ENCODE results near the gene TGFBR2.

Gene TGFBR2

DNA sequence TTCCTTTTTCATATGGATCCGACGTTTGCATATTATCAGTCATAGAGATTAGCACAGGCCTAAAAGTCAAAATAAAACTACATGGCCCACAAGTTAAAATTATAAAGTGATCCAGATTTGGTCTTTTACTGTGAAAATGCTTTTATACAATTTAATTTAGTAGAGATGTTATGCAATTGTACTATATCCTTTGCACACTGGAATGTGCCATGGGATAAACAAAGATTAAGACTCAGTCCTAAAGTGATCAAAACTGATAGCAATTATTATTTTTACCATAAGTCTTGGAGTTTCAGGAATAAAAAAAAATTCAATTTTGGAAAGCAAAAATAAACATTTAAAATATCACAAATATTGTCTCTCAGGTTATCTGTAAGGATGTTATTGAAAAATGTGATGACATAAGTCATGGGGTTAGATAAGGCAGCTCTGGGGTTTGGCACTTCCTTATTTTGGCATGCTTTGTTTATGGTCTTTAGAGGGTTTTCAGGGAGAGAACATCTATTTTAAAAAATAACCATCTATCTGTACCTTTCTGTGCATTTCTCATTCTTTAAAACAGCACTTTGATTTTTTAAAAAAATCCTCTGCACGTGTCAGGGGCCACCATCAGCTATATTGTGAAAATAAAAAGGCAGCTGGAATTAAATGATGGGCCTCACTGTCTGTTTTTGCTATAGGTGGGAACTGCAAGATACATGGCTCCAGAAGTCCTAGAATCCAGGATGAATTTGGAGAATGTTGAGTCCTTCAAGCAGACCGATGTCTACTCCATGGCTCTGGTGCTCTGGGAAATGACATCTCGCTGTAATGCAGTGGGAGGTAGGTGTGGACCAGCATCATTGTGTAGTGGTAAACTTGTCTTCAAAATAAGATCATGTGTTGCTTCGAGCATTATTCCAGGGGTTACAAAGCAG lies 67.3 kb downstream of the TGFBR2 start:
- no peak for DNase-seq (ENCODE audit: low read depth in 2 of 2)

DNA sequence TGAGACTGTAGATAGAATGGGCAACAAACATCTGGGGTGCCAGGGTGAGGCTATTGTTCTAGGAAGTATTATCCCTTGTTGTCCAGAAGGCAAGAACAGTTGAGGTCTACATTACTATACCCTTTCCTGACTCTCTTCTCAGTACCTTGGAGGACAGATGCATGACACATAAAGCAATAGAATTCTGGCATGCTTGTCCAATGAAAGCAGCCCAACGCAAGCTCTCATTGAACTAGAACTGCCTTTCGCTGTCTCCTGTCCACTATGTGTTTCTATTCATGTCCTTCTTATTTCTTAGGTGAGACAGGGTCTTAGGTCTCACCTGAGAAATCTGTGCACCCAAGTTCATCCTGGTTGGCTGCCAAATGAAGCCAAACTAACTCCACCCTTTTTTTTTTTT lies 68.6 kb downstream of the TGFBR2 start:
- no peak for DNase-seq (ENCODE audit: low read depth in 2 of 2)

DNA sequence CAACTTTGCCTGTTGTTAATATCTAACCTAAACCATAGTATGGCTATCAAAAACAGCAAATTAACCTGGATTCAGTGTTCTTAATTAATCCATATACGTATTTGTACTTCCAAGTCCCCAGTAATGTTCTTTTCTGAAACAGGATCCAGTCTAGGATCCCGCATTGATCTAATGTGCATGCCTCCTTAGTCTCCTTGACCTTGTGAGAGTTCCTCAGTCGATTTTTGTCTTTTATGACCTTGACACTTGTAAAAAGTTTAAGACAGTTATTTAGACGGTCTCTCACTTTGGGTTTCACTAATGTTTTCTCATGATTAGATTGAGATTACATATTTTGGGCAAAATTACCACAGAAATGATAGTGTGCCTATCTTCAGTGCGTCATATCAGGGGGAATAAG lies 69.4 kb downstream of the TGFBR2 start:
- no peak for DNase-seq (ENCODE audit: low read depth in 2 of 2)

DNA sequence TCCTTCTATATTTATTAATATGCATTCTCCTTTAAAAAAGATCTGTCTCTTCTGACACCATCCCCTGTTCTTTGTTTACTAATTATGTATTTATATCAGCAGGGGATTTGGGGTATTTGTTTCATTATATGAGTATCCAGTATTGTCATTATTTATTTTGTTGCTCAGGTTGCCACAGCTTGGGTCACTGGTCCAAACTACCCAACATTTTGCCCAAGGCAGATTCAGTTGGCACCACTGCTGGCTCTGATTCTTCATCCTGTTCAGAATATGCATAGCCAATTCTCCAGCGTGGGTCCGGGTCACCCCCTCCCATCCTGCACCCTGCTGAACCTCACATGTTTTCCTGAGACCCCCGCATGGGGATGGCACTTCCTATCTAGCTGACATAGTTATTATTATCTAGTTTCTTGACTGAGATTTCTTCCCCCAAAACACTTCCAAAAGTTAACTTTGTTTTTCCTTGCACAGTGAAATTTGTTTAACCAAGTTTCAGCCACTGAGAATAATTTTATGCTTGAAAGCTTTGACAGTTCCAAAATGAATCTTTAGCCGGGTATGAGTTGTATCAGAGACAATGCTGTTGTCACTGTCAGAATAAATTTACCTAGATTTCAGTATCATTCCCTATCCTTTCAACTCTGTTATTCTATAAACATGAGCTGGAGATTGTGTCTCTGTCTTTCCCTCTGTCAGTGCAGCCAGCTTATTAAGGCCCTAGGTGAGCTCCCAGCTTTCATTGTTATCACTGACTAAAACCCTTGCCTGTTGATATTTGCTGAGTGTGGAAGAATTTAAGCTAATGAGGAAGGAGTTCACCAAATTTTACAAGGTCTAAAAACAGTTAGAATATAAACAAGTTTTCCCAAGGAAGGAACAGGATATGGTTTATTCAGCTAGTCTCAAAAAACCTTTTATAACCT lies 70.3 kb downstream of the TGFBR2 start:
- DNase-seq (ENCODE audit: low read depth in 2 of 2): no peak

GRCh38 chr3:30677347-30677685 lies 70.9 kb downstream of the TGFBR2 start:
- DNase-seq (ENCODE audit: low read depth in 2 of 2): no peak

DNA sequence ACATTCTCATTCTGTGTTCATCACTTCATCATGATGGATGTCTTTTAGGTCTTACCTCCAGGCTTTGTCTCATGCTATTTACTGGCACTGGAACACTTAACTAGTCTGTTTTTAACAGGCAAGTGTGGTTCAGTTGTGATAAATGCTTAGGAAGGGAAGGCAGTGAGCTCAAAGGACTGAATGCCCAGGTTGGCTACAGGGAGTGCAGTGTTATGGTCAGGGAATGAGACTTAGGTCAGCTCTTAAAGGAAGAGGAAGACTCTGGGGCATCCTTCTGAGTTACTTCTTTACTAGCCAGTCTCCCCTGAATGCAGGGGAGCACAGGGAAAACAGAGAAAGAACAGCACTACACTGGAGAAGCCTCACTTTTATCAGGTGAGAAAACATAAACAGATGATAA lies 72.6 kb downstream of the TGFBR2 start:
- DNase-seq (ENCODE audit: low read depth in 2 of 2): no peak

DNA sequence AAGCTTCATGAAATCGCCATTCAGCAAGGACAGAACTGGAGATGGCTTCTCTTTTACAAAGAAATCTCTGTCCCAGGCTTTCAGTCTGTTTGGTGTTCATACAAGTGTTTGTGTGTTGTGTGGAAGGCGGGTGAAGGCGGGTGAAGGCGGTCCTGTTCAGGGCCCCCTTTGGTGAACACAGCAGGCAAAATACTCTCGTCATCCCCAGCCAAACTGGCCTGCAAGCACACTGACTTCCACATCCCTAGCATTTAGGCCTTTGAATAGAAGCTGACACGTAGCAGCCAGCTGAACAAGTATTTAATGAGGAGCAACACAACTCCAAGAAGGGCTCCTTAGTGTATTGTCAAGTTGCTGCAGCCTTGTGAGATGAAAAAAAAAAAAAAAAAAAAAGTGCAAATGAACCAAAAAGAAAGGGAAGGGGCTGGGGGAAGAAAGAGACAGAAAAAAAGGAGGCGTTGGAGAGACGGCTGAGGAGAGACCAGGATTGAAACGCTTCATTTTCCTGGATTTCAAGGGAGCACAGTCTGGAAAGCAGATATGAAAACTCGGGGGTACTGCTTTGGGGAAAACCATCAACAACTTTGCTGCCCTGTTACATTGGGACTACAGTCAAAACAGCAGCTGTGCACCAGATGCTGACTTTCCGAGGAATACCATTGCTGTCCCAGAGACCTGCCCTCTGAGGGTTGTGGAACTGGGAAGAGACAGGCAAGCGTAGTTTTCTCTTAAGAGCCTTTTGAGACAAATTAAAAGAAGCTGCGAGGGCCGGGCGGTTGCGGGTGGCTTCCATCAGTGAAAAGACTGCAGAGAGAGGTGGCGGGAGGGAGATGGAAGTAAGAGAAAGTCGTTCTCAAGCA lies 74.6 kb downstream of the TGFBR2 start:
- no peak for DNase-seq (ENCODE audit: low read depth in 2 of 2)

GRCh38 chr3:30681649-30682211 lies 75.3 kb downstream of the TGFBR2 start:
- no peak for DNase-seq (ENCODE audit: low read depth in 2 of 2)

GRCh38 chr3:30682434-30683155 lies 76.2 kb downstream of the TGFBR2 start:
- no peak for DNase-seq (ENCODE audit: low read depth in 2 of 2)

DNA sequence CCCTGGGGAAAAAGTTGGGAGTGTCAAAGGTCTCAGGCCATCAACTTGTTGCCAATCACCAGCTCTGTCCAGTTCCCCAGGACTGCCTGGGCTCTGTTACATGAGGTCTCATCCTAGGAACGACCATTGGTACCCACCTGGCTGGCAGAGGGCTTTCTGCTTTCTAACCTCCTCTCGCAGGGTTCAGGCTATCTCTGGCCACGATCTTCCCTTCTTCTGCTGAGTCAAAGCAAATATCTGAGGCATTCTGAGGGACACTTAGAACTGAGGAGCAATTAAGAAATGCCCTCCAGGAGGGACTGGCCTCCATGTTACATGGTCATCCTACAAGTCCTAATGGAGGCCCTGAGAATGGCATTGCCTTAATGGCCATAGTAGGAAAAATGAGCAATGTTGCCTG lies 77.4 kb downstream of the TGFBR2 start:
- no peak for DNase-seq (ENCODE audit: low read depth in 2 of 2)

GRCh38 chr3:30684356-30684755 lies 78.0 kb downstream of the TGFBR2 start:
- no peak for DNase-seq (ENCODE audit: low read depth in 2 of 2)

DNA sequence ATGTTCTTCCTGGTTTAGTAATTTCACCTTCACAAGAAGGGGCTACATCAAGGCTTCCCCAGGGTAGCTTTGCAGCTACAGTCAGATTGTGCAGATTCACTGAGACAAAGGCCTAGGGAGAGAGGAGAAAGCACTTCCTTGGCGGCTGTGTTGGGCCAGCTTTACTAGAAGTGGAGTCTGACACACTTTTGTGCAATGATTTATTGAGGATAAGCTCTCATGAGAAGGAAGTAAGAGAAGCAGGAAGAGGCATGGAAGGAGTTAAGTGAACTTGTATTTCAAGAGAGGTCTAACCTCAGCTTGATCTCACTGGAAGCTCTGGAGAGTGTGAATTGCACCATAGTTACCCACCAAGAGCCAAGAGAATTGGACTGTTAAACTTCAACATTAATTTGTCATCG lies 78.9 kb downstream of the TGFBR2 start:
- DNase-seq (ENCODE audit: low read depth in 2 of 2): no peak

GRCh38 chr3:30686176-30686575 lies 79.8 kb downstream of the TGFBR2 start:
- DNase-seq (ENCODE audit: low read depth in 2 of 2): no peak

DNA sequence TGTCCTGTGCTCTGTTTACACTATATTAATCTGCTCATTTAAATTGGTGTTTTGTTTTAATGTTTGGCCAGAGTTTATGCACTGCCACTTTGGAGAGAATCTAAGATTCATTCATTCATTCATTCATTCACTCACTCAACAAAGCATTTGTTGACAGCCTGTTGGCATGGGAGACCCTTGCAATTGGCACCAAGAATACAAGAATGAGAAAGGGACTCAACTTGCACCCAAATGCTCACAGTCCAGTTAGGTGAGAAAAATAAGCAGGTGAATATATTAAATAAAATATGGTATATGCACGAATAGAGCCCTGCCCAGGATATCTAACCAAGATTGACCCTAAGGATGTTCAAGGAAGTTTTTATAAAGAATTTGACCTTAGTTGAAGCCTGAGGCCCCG lies 80.4 kb downstream of the TGFBR2 start:
- no peak for DNase-seq (ENCODE audit: low read depth in 2 of 2)

GRCh38 chr3:30687930-30688570 lies 81.6 kb downstream of the TGFBR2 start:
- DNase-seq (ENCODE audit: low read depth in 2 of 2): no peak

DNA sequence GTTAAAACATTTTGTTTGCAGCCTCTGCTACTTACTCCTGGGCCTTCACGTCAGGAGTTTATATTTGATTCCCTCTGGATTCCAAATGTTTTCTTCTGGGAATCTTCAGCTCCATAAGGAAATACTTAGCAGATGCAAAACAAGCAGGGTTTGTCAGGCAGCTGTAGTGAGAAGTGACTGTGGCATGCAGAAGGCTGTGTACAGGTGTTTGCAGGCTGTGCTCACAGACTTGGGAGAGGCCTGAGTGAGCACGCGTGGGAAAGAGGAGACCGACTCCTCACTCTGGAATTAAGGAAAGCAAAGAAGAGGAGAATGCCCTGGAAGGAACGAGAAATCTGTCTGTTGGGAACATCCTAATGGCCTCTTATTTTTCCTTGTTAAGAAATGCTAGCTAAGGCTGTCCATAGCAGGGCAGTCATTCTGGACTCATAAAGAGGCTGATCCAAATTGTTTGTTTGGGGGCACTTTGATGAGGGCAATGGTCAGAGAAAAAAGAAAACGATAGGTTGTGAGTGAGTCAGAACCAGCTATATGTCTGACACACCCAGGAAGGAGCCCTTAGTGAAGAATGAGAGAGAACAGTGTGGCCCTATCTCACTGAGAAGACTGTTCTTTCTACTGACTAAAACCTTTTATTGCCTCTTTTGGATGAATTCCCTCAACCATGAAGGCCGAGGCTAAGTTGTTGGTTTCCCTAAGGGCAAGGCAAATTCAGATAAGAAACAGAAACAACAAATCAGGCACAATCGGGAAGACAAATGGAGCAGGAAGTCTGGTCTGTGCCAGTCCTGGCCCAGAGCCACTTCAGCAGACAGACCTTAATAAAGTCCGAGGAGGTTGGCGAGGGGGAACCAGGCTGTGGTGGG lies 82.6 kb downstream of the TGFBR2 start:
- DNase-seq (ENCODE audit: low read depth in 2 of 2): no peak

GRCh38 chr3:30690199-30690598 lies 83.8 kb downstream of the TGFBR2 start:
- no peak for DNase-seq (ENCODE audit: low read depth in 2 of 2)

DNA sequence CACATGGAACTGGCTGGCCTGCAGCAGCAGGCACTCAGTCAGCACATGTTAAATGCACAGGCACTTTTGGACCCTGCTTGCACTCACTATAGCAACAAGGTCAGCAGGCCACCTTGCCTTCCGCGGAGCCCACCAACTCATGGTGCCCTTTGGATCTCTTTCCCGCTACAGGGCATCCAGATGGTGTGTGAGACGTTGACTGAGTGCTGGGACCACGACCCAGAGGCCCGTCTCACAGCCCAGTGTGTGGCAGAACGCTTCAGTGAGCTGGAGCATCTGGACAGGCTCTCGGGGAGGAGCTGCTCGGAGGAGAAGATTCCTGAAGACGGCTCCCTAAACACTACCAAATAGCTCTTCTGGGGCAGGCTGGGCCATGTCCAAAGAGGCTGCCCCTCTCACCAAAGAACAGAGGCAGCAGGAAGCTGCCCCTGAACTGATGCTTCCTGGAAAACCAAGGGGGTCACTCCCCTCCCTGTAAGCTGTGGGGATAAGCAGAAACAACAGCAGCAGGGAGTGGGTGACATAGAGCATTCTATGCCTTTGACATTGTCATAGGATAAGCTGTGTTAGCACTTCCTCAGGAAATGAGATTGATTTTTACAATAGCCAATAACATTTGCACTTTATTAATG lies 85.0 kb downstream of the TGFBR2 start:
- no peak for DNase-seq (ENCODE audit: low read depth in 2 of 2)

- no peak for DNase-seq (ENCODE audit: low read depth in 2 of 2)
Measured at GRCh38 chr3:30691944-30692343, 85.5 kb downstream of the TGFBR2 start.

Measured in stimulated activated CD4-positive, alpha-beta T cell treated with anti-CD3 and anti-CD28 coated beads, Interleukin-15, amount 100 ng/mL, for 48 hours (primary cell).